Activated naive CD4-positive, alpha-beta T cell treated with anti-CD3 and anti-CD28 coated beads, Interleukin-2, amount 50 U/mL, for 72 hours (primary cell): ENCODE data around the gene NCL. TPM values are rescaled to one million over a fixed set of nuclear protein-coding genes. Genes with fewer than 3 reads are reported as not detected.

Source experiments
- ATAC-seq, 2 donors: fragments of 150-1000 bp; cut with Tn5 transposase; 2 replicates each; pipeline ENCODE4 v1.10.0; 2021; ENCODE audit warnings: mild to moderate bottlenecking in 2 of 2, moderate library complexity in 2 of 2
- DNase-seq, 2 donors: peaks; one replicate each; pipeline ENCODE4 v3.0.0; 2021 to 2022; ENCODE audit warnings: low spot score in 2 of 2
- H3K27ac Mint-ChIP-seq, 2 donors: one replicate each; pipeline ENCODE4 v1.8.0; 2022; ENCODE audit warnings: mild to moderate bottlenecking in 2 of 2, mixed read lengths in 2 of 2
- H3K36me3 Mint-ChIP-seq, 2 donors: one replicate each; pipeline ENCODE4 v1.8.0; 2022; ENCODE audit warnings: mixed read lengths in 2 of 2
- H3K9me3 Mint-ChIP-seq, 2 donors: one replicate each; pipeline ENCODE4 v1.8.0; 2022; ENCODE audit warnings: mixed read lengths in 2 of 2
- total RNA-seq, 2 donors: library from RNA; stranded (reverse); gene quantifications; one replicate each; pipeline ENCODE4 v1.2.3, GENCODE V29; 2022

NCL gene
- 100 to 1,000 TPM; 435 to 901 TPM for total RNA-seq

GRCh38 chr2:231463698-231464575 lies at the start of gene NCL:
NCL (minus strand) TSS chr2:231464484; CDS start chr2:231464353, 131 bp downstream.
- ATAC-seq (peak; percentile 92 to 93), DNase-seq (peak; percentile 81 to 84)
- Mint-ChIP-seq H3K27ac (peak within 1 kb of the TSS; percentile 99 to 100), H3K9me3 (no peaks in the 10 kb centered on the region), H3K36me3 (peaks cover 47 to 48% of the 10 kb centered on the region in 2 donors)

GRCh38 chr2:231513746-231514224 lies 49.5 kb upstream of the NCL start:
- no peak for DNase-seq
- ATAC-seq: no peak

GRCh38 chr2:231512222-231512621 lies 47.9 kb upstream of the NCL start:
- no peak overlapping the region for H3K27ac Mint-ChIP-seq

More at GRCh38 chr2:231513746-231514224, 49.5 kb upstream of the NCL start:
- H3K36me3 Mint-ChIP-seq: peaks cover 5 to 14% of the 10 kb centered on the region in 2 donors
- peak overlapping the region; percentile 93 to 98 for H3K27ac Mint-ChIP-seq
- H3K9me3 Mint-ChIP-seq: no peaks in the 10 kb centered on the region

GRCh38 chr2:231503766-231504165 lies 39.5 kb upstream of the NCL start:
- H3K9me3 Mint-ChIP-seq: no peaks in the 10 kb centered on the region
- H3K36me3 Mint-ChIP-seq: peaks cover 0 to 5% of the 10 kb centered on the region in 2 donors
- ATAC-seq (no peak), DNase-seq (no peak)
- H3K27ac Mint-ChIP-seq: no peak overlapping the region

More at GRCh38 chr2:231512222-231512621, 47.9 kb upstream of the NCL start:
- H3K9me3 Mint-ChIP-seq: no peaks in the 10 kb centered on the region
- no peak for DNase-seq
- peaks cover 5 to 14% of the 10 kb centered on the region in 2 donors for H3K36me3 Mint-ChIP-seq
- ATAC-seq: no peak

GRCh38 chr2:231502596-231502995 lies 38.3 kb upstream of the NCL start:
- Mint-ChIP-seq H3K9me3 (no peaks in the 10 kb centered on the region), H3K36me3 (peaks cover 0 to 5% of the 10 kb centered on the region in 2 donors), H3K27ac (no peak overlapping the region)
- DNase-seq (no peak), ATAC-seq (no peak)

- Mint-ChIP-seq H3K36me3 (peaks cover 0 to 4% of the 10 kb centered on the region in 2 donors), H3K9me3 (no peaks in the 10 kb centered on the region), H3K27ac (no peak overlapping the region)
- DNase-seq: no peak
- no peak for ATAC-seq
Observed at GRCh38 chr2:231497651-231498050, 33.4 kb upstream of the NCL start.

- no peak overlapping the region for H3K27ac Mint-ChIP-seq
- ATAC-seq: peak in 1 of 2 donors; percentile 57
- no peak for DNase-seq
- H3K36me3 Mint-ChIP-seq: no peaks in the 10 kb centered on the region
- no peaks in the 10 kb centered on the region for H3K9me3 Mint-ChIP-seq
Observed at GRCh38 chr2:231494669-231495068, 30.4 kb upstream of the NCL start.

GRCh38 chr2:231490801-231491200 lies 26.5 kb upstream of the NCL start:
- ATAC-seq (no peak), DNase-seq (no peak)
- no peak overlapping the region for H3K27ac Mint-ChIP-seq
- H3K36me3 Mint-ChIP-seq: peaks cover 0 to 1% of the 10 kb centered on the region in 2 donors
- H3K9me3 Mint-ChIP-seq: no peaks in the 10 kb centered on the region

- Mint-ChIP-seq H3K27ac (no peak overlapping the region), H3K9me3 (no peaks in the 10 kb centered on the region), H3K36me3 (peaks cover 0 to 4% of the 10 kb centered on the region in 2 donors)
- DNase-seq (no peak), ATAC-seq (no peak)
Observed at GRCh38 chr2:231489990-231490389, 25.7 kb upstream of the NCL start.

GRCh38 chr2:231488331-231488730 lies 24.0 kb upstream of the NCL start:
- Mint-ChIP-seq H3K36me3 (peaks cover 0 to 4% of the 10 kb centered on the region in 2 donors), H3K9me3 (no peaks in the 10 kb centered on the region), H3K27ac (no peak overlapping the region)
- DNase-seq (no peak), ATAC-seq (no peak)

GRCh38 chr2:231486851-231487596 lies 22.7 kb upstream of the NCL start:
- no peak for DNase-seq
- H3K36me3 Mint-ChIP-seq: peaks cover 0 to 4% of the 10 kb centered on the region in 2 donors
- ATAC-seq: no peak
- H3K9me3 Mint-ChIP-seq: no peaks in the 10 kb centered on the region
- H3K27ac Mint-ChIP-seq: peak overlapping the region in 1 of 2 donors; percentile 44

- DNase-seq: peak; percentile 31 to 63
- Mint-ChIP-seq H3K27ac (peak overlapping the region; percentile 93 to 95), H3K9me3 (no peaks in the 10 kb centered on the region), H3K36me3 (peaks cover 0 to 4% of the 10 kb centered on the region in 2 donors)
- peak; percentile 54 to 78 for ATAC-seq
Observed at GRCh38 chr2:231483398-231484329, 19.4 kb upstream of the NCL start.

GRCh38 chr2:231482806-231483391 lies 18.6 kb upstream of the NCL start:
- no peaks in the 10 kb centered on the region for H3K9me3 Mint-ChIP-seq
- H3K27ac Mint-ChIP-seq: peak overlapping the region; percentile 93 to 95
- ATAC-seq (peak; percentile 86 to 88), DNase-seq (peak; percentile 82 to 84)
- peaks cover 0 to 4% of the 10 kb centered on the region in 2 donors for H3K36me3 Mint-ChIP-seq

GRCh38 chr2:231480781-231481180 lies 16.5 kb upstream of the NCL start:
- DNase-seq: no peak
- no peak overlapping the region for H3K27ac Mint-ChIP-seq
- no peak for ATAC-seq
- peaks cover 0 to 3% of the 10 kb centered on the region in 2 donors for H3K36me3 Mint-ChIP-seq
- no peaks in the 10 kb centered on the region for H3K9me3 Mint-ChIP-seq

GRCh38 chr2:231479455-231479854 lies 15.2 kb upstream of the NCL start:
- ATAC-seq (no peak), DNase-seq (no peak)
- no peaks in the 10 kb centered on the region for H3K36me3 Mint-ChIP-seq
- no peaks in the 10 kb centered on the region for H3K9me3 Mint-ChIP-seq
- peak overlapping the region in 1 of 2 donors; percentile 32 for H3K27ac Mint-ChIP-seq

- no peaks in the 10 kb centered on the region for H3K36me3 Mint-ChIP-seq
- no peak overlapping the region for H3K27ac Mint-ChIP-seq
- no peak for ATAC-seq
- H3K9me3 Mint-ChIP-seq: no peaks in the 10 kb centered on the region
- no peak for DNase-seq
Observed at GRCh38 chr2:231476920-231477319, 12.6 kb upstream of the NCL start.
